Stimulated activated CD4-positive, alpha-beta T cell treated with anti-CD3 and anti-CD28 coated beads, Interleukin-1b, Interleukin-23, amount 100 ng/mL, for 1 hour (primary cell): ENCODE measurements around the gene UBN1.

ENCODE experiments used
- DNase-seq, 2 donors: peaks; one replicate each; pipeline ENCODE4 v3.0.0-alpha.2; 2020; ENCODE audit warnings: low read depth in 2 of 2

The UBN1 gene

DNA sequence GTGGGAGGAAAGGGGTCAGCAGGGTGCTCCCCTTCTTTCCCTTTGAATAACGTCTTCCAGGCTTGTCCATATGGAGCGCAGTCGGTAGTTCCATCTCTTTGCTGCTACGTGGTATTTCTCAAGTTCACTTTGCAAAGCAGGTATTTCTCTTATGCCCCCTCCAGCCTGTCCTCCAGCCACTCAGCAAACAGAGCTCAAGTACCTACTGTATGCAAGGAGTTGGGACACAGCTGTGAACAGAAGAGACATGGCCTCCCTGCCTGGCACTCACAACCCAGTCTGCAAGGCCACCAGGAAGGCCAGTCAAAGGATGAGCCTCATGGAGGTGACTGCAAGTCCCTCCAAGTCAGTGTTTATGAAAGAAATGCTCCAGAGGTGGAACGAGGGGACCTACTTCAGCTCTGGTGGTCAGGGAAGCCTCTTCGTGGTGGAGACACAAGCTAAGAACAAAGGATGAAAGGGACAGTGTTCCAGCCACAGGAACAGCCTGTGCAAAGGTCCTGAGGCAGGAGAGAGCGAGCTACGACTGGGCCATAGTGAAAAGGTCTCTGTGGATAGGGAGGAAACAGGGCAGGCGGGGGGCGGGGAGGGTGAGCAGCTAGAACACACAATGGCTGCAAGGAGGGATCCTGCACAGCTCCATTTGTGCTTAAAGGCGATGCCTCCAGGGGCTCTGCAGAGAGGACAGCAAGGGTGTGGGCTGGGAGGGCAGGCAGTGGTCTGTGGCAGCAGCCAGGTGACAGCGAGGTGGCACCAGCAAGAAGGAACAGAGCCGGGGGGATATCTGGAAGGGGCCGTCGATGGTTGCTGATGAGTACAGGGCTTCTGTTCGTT is 57.0 kb downstream of the UBN1 start:
- no peak for DNase-seq

DNA sequence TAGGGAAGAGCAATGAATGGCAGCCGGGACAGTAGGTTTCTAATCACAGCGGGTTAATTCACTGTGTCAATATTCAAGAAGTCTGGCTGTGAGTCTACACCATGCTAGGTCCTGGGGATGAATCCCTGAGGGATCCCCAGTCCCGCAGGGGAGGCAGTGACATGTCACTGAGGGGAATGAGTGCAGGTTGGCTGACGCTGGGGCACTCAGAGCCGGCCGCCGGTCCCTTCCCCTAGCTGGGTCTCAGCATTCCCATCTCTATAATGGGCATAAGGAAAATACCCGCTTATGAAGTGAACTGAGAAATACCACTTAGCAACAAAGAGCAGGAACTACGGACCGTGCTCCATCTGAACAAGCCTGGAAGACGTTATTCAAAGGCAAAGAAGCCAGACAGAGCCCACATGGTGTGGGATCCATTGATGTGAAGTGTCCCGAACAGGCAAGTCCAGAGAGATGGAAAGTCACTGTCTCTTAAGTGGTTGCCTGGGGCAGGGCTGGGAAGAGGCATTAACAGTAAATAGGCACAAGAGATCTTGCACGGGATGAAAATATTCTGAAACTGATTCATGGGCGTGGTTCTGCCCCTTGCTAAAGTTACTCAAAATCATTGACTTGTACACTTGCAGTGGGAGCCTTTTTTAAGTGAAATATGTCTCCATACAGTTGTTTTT is 57.8 kb downstream of the UBN1 start:
- DNase-seq, result no peak

DNA sequence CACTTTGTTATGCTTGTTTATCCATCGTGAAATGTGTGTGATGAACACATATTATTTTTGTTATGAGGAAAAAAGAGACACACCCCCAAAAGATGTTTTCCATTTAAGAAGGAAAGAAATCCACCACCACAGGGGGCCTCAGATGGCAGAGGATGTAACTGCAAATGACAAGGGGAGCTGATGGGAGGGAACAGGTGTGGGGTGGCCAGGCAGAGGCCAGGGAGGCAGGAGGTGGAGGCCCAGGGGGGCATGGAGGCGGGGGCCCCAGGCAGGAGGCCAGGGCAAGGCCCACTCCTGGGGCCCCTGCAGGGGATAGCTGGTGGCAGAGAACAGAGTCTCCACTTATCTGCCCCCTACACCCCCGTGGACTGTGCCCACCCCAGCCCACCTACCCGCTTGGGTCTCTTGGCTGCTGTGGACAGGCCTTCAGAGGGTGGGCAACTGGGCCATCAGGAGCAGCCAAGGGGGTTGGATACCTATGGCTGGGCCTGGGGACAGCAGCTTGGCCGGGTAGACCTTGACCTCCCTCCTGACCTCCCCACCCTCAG is 61.6 kb downstream of the UBN1 start:
- no peak for DNase-seq

DNA sequence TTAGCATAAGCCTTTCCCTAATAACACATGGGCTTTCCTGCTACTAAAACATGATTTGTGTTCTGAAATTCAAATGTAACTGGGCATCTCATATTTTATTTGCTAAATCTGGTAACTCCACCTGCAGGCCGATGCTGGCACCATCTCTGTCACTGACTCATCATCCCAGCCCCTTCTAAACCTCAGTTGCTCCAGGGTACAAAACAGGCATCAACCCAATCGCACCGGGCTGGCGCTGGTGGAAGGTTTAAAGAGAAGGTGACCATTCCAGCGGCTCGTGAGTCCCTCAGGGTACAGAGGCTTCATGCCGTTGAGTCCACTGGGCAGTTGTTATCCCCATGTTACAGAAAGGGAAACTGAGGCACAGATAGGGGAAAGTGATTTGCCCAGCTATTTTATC is 62.5 kb downstream of the UBN1 start:
- no peak for DNase-seq

DNA sequence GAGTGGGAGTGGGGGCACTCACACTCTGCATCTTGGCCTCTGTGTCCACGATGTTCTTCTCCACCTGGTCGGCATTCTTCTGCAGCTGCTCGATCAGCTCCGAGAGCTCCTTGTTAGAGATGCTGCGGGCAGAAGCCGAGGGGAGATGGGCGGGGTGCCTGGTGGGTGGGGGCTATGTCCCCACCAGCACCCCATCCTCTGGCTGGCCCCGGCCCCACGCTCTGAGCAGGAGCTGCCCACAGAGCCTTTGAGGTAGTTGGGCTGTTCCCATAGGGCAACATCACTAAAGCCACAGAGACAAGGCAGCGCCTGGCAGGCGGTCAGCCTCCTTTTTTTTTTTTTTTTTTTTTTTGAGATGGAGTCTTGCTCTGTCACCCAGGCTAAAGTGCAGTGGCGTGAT is 63.5 kb downstream of the UBN1 start:
- DNase-seq, result no peak

DNA sequence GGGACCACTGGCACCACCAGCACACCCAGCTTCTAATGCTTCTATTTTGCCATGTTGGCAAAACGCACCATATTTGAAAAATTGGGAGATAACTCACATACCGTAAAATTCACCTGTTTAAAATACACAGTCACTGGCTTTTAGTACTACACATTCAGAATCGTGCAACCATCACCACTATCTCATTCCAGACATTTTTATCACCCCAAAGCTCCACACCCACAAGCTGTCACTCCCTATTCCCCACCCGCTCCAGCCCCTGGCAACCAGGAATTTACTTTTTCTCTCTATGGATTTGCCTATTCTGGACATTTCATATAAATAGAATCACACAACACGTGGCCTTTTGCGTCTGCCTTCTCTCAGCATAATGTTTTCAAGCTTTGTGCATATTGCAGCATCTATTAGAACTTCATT is 64.7 kb downstream of the UBN1 start:
- DNase-seq, result no peak

DNA sequence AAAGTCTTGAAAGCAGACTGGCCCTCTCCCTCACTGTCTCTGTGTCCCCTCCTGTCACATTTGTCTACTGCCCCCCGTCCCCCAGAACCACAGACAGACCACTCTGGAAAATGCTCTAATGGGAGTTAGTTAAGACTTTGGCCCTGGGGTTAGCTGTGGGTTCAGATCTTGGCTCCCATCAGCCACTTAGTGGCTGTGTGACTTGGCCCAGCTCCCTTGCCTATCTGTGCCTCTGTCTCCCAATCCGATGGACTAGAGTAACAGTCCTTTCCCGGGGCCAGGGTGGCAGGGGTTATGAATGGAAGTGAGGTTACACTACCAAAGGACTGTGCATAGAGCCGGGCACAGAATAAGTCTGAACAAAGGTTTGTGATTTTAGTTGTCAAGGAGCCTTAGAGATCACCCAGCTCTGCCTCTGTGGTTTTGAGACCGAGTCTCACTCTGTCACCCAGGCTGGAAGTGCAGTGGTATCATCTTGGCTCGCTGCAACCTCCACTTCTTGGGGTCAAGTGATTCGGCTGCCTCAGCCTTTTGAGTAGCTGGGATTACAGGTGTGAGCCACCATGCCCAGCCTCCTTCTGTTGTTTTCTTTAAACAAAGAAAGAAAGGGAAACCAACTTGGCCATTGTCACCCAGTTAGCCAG is 66.0 kb downstream of the UBN1 start:
- DNase-seq, result no peak

DNA sequence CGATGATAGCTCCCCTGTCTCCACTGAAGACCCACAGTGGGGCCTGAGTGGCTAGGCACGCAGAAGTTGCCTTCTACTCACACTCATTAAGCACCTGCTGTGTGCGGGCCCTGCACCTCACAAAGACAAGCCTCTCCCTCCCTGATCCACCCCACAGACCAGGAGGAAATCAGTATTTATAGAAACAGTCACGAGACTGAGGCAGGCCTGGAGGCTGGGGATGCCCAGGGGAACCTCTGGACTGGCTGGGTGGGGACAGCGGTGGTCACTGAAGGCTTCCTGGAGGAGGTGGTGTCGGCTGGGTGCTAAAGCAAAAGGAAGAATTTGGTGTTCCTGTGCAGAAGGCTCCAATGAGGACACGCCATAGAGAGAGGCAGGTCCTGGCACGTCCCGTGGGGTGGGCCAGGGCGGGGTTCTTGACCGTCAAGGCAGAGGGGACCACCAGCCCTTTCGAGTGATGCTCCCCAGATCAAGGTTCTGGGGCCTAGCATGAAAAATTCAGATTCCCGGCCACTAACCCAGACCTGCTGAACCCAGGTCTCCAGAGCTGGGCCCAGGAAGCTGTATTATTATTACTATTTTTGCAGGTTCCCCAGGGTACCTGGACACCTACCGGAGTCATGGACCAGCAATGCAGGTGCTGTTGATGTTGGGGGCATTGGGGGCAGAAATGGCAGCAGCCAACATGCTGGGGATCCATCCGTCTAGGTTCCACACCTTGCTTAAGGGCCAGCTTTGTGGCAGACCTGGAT is 66.7 kb downstream of the UBN1 start:
- DNase-seq, result no peak

DNA sequence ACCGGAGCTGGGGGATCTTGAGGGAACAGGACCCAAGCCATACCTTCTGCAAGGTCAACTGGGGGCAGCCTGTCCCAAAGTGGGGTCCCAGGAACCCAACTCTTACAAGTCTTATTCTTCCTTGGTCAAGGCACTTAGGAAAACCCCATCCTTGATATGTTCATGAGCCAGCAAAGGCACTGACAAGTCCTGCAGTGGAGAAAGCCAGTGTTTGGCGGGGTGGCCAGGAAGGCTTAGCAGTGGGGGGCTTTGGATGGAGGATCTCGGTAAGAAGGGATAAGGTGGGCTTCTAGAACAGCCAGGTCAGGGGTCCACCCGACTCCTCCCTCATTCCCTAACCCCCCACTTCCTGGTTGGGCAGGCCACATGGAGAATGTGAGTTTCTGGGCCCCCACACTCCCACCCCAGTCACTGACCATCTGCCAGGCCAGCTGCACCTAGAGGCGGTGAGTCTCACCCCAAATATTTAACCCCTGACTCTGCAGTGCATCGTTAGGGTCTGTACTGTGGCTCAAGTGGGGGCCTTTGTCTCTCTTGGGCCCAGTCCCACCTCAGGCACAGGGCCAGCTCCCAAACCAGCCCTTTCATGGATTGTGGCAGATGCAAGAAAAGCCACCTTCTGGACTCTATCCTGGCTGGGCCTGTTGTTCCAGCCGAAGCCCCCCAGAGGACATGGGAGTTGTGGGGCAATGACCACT is 67.4 kb downstream of the UBN1 start:
- DNase-seq, result no peak

DNA sequence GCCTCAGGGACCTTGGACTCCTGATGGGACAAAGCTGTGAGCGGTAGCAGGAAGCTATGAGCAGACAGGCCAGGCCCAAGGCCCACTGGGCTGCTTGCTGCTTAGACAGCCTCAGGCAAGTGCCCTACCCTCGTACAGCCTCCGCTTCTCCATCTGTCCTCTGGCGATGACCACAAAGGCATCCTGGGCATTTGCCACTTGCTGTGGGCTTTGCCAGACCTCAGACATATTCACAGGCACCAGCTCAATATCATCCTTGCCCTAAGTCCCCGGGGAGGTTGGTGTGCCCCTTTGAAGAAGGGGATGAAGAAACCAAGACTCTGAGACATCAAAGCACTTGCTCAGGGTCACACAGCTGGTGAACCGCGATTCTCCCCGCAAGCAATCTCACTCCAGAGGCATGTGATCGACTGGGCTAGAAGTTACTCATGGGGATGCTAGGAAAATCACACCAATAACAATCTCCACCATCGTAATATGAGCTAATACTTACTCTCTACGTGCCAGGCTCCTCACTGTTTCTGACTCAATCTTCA is 68.0 kb downstream of the UBN1 start:
- no peak for DNase-seq

DNA sequence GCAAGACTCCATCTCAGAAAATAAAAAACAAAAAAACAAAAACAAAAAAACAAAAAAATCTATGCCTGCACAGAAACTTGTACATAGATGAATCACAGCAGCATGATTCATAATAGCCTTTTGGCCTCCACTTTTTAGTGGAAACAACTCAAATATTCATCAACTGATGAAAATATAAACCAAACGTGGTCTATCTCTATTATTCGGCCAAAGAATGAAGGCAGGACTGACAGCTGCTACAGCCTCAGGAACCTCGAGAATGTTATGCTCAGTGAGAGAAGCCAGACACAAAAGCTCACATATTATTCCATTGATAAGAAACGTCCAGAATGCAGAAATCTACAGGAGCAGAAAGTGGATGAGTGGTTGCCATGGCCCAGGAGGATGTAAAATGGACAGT is 69.8 kb downstream of the UBN1 start:
- no peak for DNase-seq

DNA sequence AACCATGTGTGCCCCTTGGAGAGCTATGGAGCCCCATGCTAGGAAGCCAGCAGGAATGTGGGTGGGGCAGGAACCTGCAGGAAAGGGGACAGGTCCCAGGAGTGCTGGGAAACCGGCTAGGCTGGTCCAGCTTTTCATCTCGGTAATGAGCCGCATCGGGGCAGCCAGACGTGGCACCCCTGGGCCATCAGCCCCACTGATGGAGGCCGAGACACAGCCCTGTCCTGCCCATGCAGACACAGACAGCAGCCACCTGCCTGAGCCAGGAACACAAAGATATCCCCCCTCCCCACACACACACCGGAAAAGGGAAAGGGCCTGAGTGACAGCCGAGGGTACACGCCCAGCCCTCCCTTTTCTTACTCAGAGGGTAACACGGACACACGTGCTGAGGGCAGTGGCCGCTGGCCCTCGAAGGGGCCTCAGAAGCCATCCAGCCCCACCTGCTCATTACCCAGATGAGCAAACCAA is 71.5 kb downstream of the UBN1 start:
- no peak for DNase-seq

DNA sequence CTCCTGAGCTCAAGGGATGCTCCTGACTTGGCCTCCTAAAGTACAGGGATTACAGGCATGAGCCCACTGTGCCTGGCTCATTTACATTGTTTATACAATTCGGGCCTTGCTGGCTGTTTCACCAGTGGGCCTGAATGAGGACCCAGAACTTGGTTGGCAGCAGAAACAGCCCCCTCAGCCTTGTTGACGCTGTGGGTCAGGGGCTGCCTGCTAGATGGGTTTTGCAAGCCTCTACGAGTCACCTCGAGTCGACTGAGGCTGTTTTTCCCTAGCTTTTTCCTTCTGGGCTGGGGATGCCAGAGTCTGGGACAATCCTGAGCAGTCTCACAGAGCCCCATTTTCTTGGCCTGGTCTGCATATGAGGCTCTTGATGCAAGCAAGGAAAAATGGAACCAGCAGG is 73.5 kb downstream of the UBN1 start:
- no peak for DNase-seq

DNA sequence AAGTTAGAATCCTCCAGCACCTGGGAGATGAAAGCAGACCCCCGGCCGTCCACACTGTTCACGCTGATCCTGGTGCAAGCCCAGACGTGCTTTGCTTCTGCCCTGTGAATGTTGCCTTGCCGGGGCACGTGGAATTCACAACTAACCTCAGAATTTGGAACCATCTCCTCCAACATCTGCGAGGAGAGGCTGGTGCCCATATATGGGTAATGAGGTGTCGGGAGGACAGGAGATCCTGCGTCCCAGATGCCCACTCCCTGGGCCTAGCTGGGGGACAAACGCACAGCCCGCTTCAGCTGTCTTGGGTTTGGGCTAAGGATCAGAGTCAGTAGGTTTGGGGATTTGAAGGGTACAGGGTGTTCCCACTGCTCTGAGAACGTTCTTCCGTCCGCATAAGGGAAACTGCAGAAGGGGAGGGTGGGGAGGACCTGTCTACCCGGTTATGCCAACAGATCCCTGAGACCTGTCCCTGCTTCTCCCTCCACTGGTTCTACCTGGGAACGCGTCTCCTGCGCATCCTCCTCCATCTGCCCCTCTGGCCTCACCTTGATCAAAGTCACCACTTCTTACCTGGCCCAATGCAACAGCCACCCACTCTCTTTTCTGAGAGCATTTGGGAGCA is 75.6 kb downstream of the UBN1 start:
- no peak for DNase-seq

DNA sequence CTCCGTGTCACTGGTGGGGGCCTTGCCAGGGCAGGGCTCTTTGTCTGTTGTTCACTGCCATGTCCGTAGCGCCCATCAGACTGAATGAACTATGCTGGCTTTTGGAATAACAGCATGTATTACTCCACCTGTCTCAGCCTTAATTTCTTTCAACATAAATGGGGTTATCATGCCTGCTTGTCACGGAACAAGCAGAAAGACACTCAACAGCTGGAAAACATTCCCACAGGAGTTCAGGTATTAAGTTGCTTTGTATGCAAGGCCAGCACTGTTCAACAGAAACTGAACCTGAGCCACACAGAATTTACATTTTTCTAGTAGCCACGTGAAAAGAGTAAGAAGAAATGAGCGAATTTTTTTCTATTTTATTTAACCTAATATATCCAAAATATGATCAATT is 76.6 kb downstream of the UBN1 start:
- DNase-seq, result no peak

DNA sequence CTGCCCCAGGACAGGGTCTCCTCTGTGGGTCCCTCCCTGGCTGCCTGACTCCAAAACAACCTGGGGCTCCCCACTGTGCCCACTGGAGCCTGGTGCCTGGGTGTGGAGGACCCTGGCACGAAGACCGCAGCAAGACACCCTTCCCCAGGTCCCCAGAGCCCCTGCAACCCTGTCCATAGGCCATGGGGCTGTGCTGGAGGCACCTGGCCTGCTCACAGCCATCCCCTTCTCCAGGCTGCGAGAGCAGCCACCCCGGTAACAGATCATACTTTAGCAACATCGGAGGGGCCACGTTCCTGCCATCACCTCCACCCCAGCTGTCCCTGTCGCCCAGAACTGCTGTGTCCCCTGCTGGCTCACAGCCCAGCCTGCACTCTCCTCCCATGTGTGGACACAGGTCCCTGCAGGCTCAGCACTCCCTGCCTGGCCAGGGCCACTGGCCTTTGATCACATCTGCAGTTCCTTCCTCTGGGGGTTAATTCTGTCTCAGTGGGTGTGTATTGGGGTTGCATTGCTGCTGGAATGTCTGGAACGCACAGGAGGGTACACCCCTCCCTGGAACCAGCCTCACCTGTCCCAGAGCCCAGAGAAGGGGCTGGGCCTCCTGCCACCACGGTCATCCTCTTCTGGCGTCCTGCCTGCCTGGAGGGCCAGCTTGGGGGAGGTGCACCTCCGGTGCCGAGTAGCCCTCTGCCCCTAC is 77.5 kb downstream of the UBN1 start:
- DNase-seq, result no peak

DNA sequence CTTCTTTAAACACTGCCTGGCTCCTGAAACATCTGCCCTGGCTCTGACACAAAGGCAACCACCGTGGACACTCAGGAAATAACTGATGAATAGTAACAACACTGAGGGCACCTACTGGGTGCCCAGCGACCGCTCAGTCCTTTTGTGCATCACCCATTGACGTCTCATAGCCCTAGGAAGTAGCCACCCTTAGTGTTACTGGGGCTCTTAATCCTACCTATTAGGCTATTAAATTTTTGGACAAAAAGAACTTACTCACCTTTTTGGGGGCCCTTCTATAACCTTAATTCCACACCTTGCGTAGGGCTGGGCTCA is 78.0 kb downstream of the UBN1 start:
- no peak for DNase-seq

DNA sequence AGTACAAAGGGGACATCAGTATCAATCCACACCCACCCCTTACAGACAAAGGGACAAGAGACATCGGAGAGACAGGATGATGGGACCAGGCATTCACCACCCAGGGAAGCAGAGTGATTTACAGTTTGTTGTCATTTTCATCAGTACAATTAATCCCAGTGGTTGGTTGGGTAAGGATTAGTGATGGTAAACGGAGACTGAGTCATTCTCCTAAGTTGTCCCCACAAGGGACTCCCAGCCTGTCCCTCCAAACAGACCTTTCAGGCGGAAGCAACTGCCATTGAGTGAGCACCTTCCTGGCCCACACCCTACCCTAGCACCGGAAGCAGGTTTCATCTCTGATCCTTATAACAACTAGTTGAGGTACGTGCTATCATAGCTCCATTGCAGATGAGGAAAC is 78.5 kb downstream of the UBN1 start:
- no peak for DNase-seq

DNA sequence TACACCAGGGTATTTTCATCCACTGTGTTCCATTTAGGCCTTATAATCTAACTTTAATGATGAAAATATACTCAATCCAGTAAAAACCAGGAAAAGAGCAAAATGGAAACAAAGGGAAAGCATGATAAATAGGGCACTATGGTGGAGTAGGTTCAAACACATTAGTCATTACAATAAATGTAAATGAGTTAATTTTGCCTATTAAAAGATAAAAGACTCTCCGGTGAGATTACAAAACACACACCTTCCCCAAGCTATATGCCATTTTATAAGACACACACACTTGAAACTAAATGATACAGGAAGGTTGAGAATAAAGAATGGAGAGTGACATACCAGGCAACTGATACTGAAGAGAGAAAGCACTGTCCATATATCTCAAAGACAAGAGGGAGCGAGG is 79.6 kb downstream of the UBN1 start:
- no peak for DNase-seq

DNA sequence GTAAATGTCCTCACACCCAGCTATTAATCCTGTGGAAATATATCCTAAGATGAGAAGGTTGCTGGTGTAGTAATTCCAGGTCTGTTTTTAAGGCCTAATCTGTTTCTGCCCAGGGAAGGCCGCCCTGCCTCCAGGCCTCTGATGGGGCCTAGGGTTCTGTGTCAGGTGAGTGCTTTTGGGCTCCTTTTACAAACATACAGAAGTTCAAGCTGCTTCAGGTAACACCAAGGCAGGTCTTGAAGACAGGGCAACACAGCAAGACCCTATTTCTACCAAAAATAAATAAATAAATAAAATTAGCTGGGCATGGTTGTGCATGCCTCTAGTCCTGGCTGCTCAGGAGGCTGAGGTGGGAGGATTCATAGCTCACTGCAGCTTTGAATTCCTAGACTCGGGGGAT is 80.4 kb downstream of the UBN1 start:
- no peak for DNase-seq
